GM06990 (cell line): ENCODE data around the gene REX1BD.
A peak's percentile ranks its signal among the peaks of the same experiment; 100 is the strongest.

Source experiments
- DNase-seq: peaks from one replicate; pipeline ENCODE4 v3.0.0-alpha.2; 2011; ENCODE audit not compliant: insufficient read length; ENCODE audit errors: extremely low read depth
- H3K27me3 ChIP-seq: replicated peaks from 2 replicates; pipeline ENCODE4 v1.6.0; 2011; ENCODE audit warnings: low read length; ENCODE audit not compliant: control insufficient read depth, insufficient read depth
- H3K36me3 ChIP-seq: 2 replicates; pipeline ENCODE4 v1.5.1; 2011; ENCODE audit warnings: low read length; ENCODE audit not compliant: control insufficient read depth, insufficient read depth
- H3K4me3 ChIP-seq: replicated peaks from 2 replicates; pipeline ENCODE4 v1.5.1; 2011; ENCODE audit warnings: low read depth, mild to moderate bottlenecking, control low read depth, low read length
- TF ChIP-seq, protein P1 (sequence below): IDR thresholded peaks from 2 replicates; pipeline ENCODE4 v1.5.1; 2011; ENCODE audit warnings: low read length, control low read depth, mild to moderate bottlenecking, inconsistent platforms; ENCODE audit not compliant: insufficient read depth, poor library complexity, severe bottlenecking

Gene REX1BD

GRCh38 chr19:18542941-18543813 is 45.4 kb upstream of the REX1BD start, which contains the start of gene FKBP8:
TSS of gene FKBP8 (minus strand) at chr19:18543573. CDS start at chr19:18541970, 1,603 bp downstream.
- TF ChIP-seq, protein P1, sequence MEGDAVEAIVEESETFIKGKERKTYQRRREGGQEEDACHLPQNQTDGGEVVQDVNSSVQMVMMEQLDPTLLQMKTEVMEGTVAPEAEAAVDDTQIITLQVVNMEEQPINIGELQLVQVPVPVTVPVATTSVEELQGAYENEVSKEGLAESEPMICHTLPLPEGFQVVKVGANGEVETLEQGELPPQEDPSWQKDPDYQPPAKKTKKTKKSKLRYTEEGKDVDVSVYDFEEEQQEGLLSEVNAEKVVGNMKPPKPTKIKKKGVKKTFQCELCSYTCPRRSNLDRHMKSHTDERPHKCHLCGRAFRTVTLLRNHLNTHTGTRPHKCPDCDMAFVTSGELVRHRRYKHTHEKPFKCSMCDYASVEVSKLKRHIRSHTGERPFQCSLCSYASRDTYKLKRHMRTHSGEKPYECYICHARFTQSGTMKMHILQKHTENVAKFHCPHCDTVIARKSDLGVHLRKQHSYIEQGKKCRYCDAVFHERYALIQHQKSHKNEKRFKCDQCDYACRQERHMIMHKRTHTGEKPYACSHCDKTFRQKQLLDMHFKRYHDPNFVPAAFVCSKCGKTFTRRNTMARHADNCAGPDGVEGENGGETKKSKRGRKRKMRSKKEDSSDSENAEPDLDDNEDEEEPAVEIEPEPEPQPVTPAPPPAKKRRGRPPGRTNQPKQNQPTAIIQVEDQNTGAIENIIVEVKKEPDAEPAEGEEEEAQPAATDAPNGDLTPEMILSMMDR, result no peak
- Histone ChIP-seq H3K36me3 (peaks cover 15% of the 10 kb centered on the region), H3K27me3 (no peaks in the 10 kb centered on the region), H3K4me3 (peak within 1 kb of the TSS; percentile 87)
- DNase-seq, result peak; percentile 90

GRCh38 chr19:18543814-18544475 is 44.7 kb upstream of the REX1BD start:
- Histone ChIP-seq H3K36me3 (peaks cover 12% of the 10 kb centered on the region), H3K27me3 (no peaks in the 10 kb centered on the region), H3K4me3 (peak overlapping the region; percentile 87)
- peak; percentile 59 for DNase-seq
- TF ChIP-seq, protein P1, result peak; percentile 28

- Histone ChIP-seq H3K27me3 (no peaks in the 10 kb centered on the region), H3K4me3 (no peak overlapping the region), H3K36me3 (no peaks in the 10 kb centered on the region)
- no peak for DNase-seq
- TF ChIP-seq, protein P1, result no peak
Measured at GRCh38 chr19:18551631-18552030, 37.0 kb upstream of the REX1BD start.

GRCh38 chr19:18557411-18558201 is 31.0 kb upstream of the REX1BD start, which contains the start of gene KXD1:
TSS of gene KXD1 (plus strand) at chr19:18557870. CDS start at chr19:18562057, 4,187 bp downstream.
- Histone ChIP-seq H3K36me3 (peaks cover 7% of the 10 kb centered on the region; the same call in 1 of the 2 replicates), H3K27me3 (no peaks in the 10 kb centered on the region), H3K4me3 (peak within 1 kb of the TSS; percentile 99)
- TF ChIP-seq, protein P1, result no peak
- peak; percentile 99 for DNase-seq

GRCh38 chr19:18558202-18558555 is 30.4 kb upstream of the REX1BD start:
- TF ChIP-seq, protein P1, result no peak
- peak overlapping the region; percentile 99 for H3K4me3 ChIP-seq
- DNase-seq, result no peak
- no peaks in the 10 kb centered on the region for H3K27me3 ChIP-seq
- peaks cover 9% of the 10 kb centered on the region for H3K36me3 ChIP-seq
